Activated T-cell treated with anti-CD3 and anti-CD28 coated beads, Interleukin-2, amount 50 U/mL, for 24 hours (primary cell): ENCODE measurements around the gene PSMD5.
"Not testable (repeated sequence)": the region's sequence is repeated elsewhere in the genome, so short reads cannot be mapped to it uniquely, and the experiment has no call there.

Experiments
- DNase-seq: peaks from one replicate; pipeline ENCODE4 v3.0.0-alpha.2; 2020
- H3K27ac Mint-ChIP-seq: 2 replicates; pipeline ENCODE4 v1.8.0; 2020; ENCODE audit warnings: mild to moderate bottlenecking, mixed read lengths
- H3K27me3 Mint-ChIP-seq: 2 replicates; pipeline ENCODE4 v1.8.0; 2020; ENCODE audit warnings: mixed read lengths
- H3K36me3 Mint-ChIP-seq: 2 replicates; pipeline ENCODE4 v1.8.0; 2020; ENCODE audit warnings: low read depth, mixed read lengths
- H3K4me1 Mint-ChIP-seq: 2 replicates; pipeline ENCODE4 v1.8.0; 2020; ENCODE audit warnings: low read depth, mixed read lengths
- H3K4me3 Mint-ChIP-seq: 2 replicates; pipeline ENCODE4 v1.8.0; 2020; ENCODE audit warnings: mild to moderate bottlenecking, moderate library complexity, mixed read lengths
- H3K9me3 Mint-ChIP-seq: 2 replicates; pipeline ENCODE4 v1.8.0; 2020; ENCODE audit warnings: mixed read lengths

PSMD5 gene

GRCh38 chr9:120832807-120833206, 9.9 kb downstream of the PSMD5 start:
- H3K27ac Mint-ChIP-seq: no peak overlapping the region
- peaks cover 82% of the 10 kb centered on the region for H3K36me3 Mint-ChIP-seq
- no peaks in the 10 kb centered on the region for H3K9me3 Mint-ChIP-seq
- no peak overlapping the region for H3K4me3 Mint-ChIP-seq
- DNase-seq: no peak
- no peaks in the 10 kb centered on the region for H3K27me3 Mint-ChIP-seq
- H3K4me1 Mint-ChIP-seq: peaks cover 20% of the 10 kb centered on the region

- H3K27ac Mint-ChIP-seq: peak overlapping the region; percentile 26
- no peak for DNase-seq
- H3K27me3 Mint-ChIP-seq: no peaks in the 10 kb centered on the region
- peaks cover 9% of the 10 kb centered on the region for H3K4me1 Mint-ChIP-seq
- H3K9me3 Mint-ChIP-seq: no peaks in the 10 kb centered on the region
- H3K4me3 Mint-ChIP-seq: no peak overlapping the region
- peaks cover 89% of the 10 kb centered on the region for H3K36me3 Mint-ChIP-seq
These were observed 11.9 kb downstream of the PSMD5 start for GRCh38 chr9:120830865-120831264.

GRCh38 chr9:120830151-120830550, 12.6 kb downstream of the PSMD5 start:
- Mint-ChIP-seq H3K9me3 (no peaks in the 10 kb centered on the region), H3K4me3 (no peak overlapping the region), H3K27me3 (no peaks in the 10 kb centered on the region), H3K27ac (peak overlapping the region; percentile 20), H3K4me1 (peaks cover 8% of the 10 kb centered on the region), H3K36me3 (peaks cover 88% of the 10 kb centered on the region)
- DNase-seq: no peak

GRCh38 chr9:120829650-120830049, 13.1 kb downstream of the PSMD5 start:
- Mint-ChIP-seq H3K27ac (peak overlapping the region; percentile 20), H3K36me3 (peaks cover 88% of the 10 kb centered on the region), H3K4me1 (peaks cover 10% of the 10 kb centered on the region), H3K4me3 (no peak overlapping the region), H3K27me3 (no peaks in the 10 kb centered on the region), H3K9me3 (no peaks in the 10 kb centered on the region)
- no peak for DNase-seq

- H3K9me3 Mint-ChIP-seq: no peaks in the 10 kb centered on the region
- DNase-seq: no peak
- H3K27me3 Mint-ChIP-seq: no peaks in the 10 kb centered on the region
- peaks cover 95% of the 10 kb centered on the region for H3K36me3 Mint-ChIP-seq
- H3K27ac Mint-ChIP-seq: no peak overlapping the region
- peaks cover 3% of the 10 kb centered on the region for H3K4me1 Mint-ChIP-seq
- no peak overlapping the region for H3K4me3 Mint-ChIP-seq
These were observed 22.6 kb downstream of the PSMD5 start for GRCh38 chr9:120820095-120820494.

GRCh38 chr9:120818595-120818994, 24.1 kb downstream of the PSMD5 start:
- H3K27me3 Mint-ChIP-seq: no peaks in the 10 kb centered on the region
- H3K9me3 Mint-ChIP-seq: no peaks in the 10 kb centered on the region
- H3K36me3 Mint-ChIP-seq: peaks cover 88% of the 10 kb centered on the region
- H3K4me1 Mint-ChIP-seq: peaks cover 3% of the 10 kb centered on the region
- no peak for DNase-seq
- no peak overlapping the region for H3K27ac Mint-ChIP-seq
- H3K4me3 Mint-ChIP-seq: no peak overlapping the region

GRCh38 chr9:120815075-120815474, 27.6 kb downstream of the PSMD5 start:
- no peak for DNase-seq
- peaks cover 9% of the 10 kb centered on the region for H3K4me1 Mint-ChIP-seq
- no peak overlapping the region for H3K4me3 Mint-ChIP-seq
- no peaks in the 10 kb centered on the region for H3K27me3 Mint-ChIP-seq
- no peaks in the 10 kb centered on the region for H3K9me3 Mint-ChIP-seq
- H3K27ac Mint-ChIP-seq: no peak overlapping the region
- peaks cover 78% of the 10 kb centered on the region for H3K36me3 Mint-ChIP-seq

GRCh38 chr9:120808931-120809330, 33.8 kb downstream of the PSMD5 start:
- peaks cover 66% of the 10 kb centered on the region for H3K36me3 Mint-ChIP-seq
- DNase-seq: no peak
- no peak overlapping the region for H3K27ac Mint-ChIP-seq
- H3K9me3 Mint-ChIP-seq: peaks cover 34% of the 10 kb centered on the region
- H3K4me1 Mint-ChIP-seq: peaks cover 9% of the 10 kb centered on the region
- no peak overlapping the region for H3K4me3 Mint-ChIP-seq
- H3K27me3 Mint-ChIP-seq: no peaks in the 10 kb centered on the region

- Mint-ChIP-seq H3K27me3 (no peaks in the 10 kb centered on the region), H3K27ac (no peak overlapping the region), H3K36me3 (peaks cover 66% of the 10 kb centered on the region), H3K4me1 (no peaks in the 10 kb centered on the region), H3K4me3 (no peak overlapping the region), H3K9me3 (peaks cover 34% of the 10 kb centered on the region)
- no peak for DNase-seq
These were observed 34.9 kb downstream of the PSMD5 start for GRCh38 chr9:120807607-120808379.

GRCh38 chr9:120804784-120805363, 37.8 kb downstream of the PSMD5 start:
- Mint-ChIP-seq H3K36me3 (peaks cover 41% of the 10 kb centered on the region), H3K9me3 (peaks cover 34% of the 10 kb centered on the region)
- DNase-seq, H3K27ac Mint-ChIP-seq, H3K4me3 Mint-ChIP-seq, H3K4me1 Mint-ChIP-seq, H3K27me3 Mint-ChIP-seq: not testable (repeated sequence)

- peaks cover 11% of the 10 kb centered on the region for H3K9me3 Mint-ChIP-seq
- no peaks in the 10 kb centered on the region for H3K27me3 Mint-ChIP-seq
- H3K27ac Mint-ChIP-seq: no peak overlapping the region
- H3K36me3 Mint-ChIP-seq: peaks cover 24% of the 10 kb centered on the region
- no peak for DNase-seq
- H3K4me3 Mint-ChIP-seq: no peak overlapping the region
- H3K4me1 Mint-ChIP-seq: peaks cover 3% of the 10 kb centered on the region
These were observed 41.3 kb downstream of the PSMD5 start for GRCh38 chr9:120801441-120801840.

- peak within 1 kb of the TSS; percentile 95 for H3K27ac Mint-ChIP-seq
- H3K4me3 Mint-ChIP-seq: peak within 1 kb of the TSS; percentile 86
- H3K36me3 Mint-ChIP-seq: peaks cover 55% of the 10 kb centered on the region
- DNase-seq: peak; percentile 94
- no peaks in the 10 kb centered on the region for H3K27me3 Mint-ChIP-seq
- H3K9me3 Mint-ChIP-seq: no peaks in the 10 kb centered on the region
- H3K4me1 Mint-ChIP-seq: peaks cover 50% of the 10 kb centered on the region
These were observed 49.6 kb downstream of the PSMD5 start, which contains the start of gene FBXW2 for GRCh38 chr9:120792898-120793765. Gene FBXW2 (minus strand): TSS chr9:120793416. CDS start chr9:120788258, 5,158 bp downstream.

GRCh38 chr9:120791161-120791560, 51.6 kb downstream of the PSMD5 start:
- Mint-ChIP-seq H3K27me3 (no peaks in the 10 kb centered on the region), H3K27ac (peak overlapping the region; percentile 86), H3K4me1 (peaks cover 65% of the 10 kb centered on the region), H3K9me3 (no peaks in the 10 kb centered on the region), H3K36me3 (peaks cover 72% of the 10 kb centered on the region), H3K4me3 (peak overlapping the region; percentile 86)
- no peak for DNase-seq

- no peak overlapping the region for H3K4me3 Mint-ChIP-seq
- H3K4me1 Mint-ChIP-seq: peaks cover 75% of the 10 kb centered on the region
- no peak for DNase-seq
- peak overlapping the region; percentile 61 for H3K27ac Mint-ChIP-seq
- H3K36me3 Mint-ChIP-seq: peaks cover 88% of the 10 kb centered on the region
- no peaks in the 10 kb centered on the region for H3K9me3 Mint-ChIP-seq
- no peaks in the 10 kb centered on the region for H3K27me3 Mint-ChIP-seq
These were observed 54.8 kb downstream of the PSMD5 start for GRCh38 chr9:120787933-120788332.
